Esophagus (tissue), 2 donors: ENCODE results near the gene CAMK2N1. TPM values are rescaled to one million over a fixed set of nuclear protein-coding genes. Genes with fewer than 3 reads are reported as not detected.

ENCODE experiments used
- H3K27ac ChIP-seq, 2 donors: one replicate each; pipeline ENCODE4 v1.5.1; 2013; ENCODE audit warnings: low read depth in 2 of 2, mild to moderate bottlenecking in 2 of 2, inconsistent platforms in 1 of 2, low read length in 1 of 2, moderate library complexity in 1 of 2
- H3K27me3 ChIP-seq, 2 donors: one replicate each; pipeline ENCODE4 v1.6.1; 2013; ENCODE audit warnings: low read length in 2 of 2, control low read depth in 1 of 2, mild to moderate bottlenecking in 1 of 2; ENCODE audit not compliant: insufficient read depth in 2 of 2, control insufficient read depth in 1 of 2
- H3K36me3 ChIP-seq, 2 donors: one replicate each; pipeline ENCODE4 v1.6.1; 2013; ENCODE audit warnings: low read length in 1 of 2; ENCODE audit not compliant: control insufficient read depth in 2 of 2, insufficient read depth in 2 of 2
- H3K4me1 ChIP-seq, 2 donors: one replicate each; pipeline ENCODE4 v1.6.1; 2013; ENCODE audit warnings: low read length in 1 of 2; ENCODE audit not compliant: control insufficient read depth in 2 of 2, insufficient read depth in 2 of 2
- H3K4me3 ChIP-seq, 2 donors: one replicate each; pipeline ENCODE4 v1.5.1; 2013; ENCODE audit warnings: low read length in 2 of 2, mild to moderate bottlenecking in 2 of 2, low read depth in 1 of 2, moderate library complexity in 1 of 2
- H3K9me3 ChIP-seq, 2 donors: one replicate each; pipeline ENCODE4 v1.6.1; 2013; ENCODE audit warnings: mild to moderate bottlenecking in 2 of 2, low read depth in 1 of 2, low read length in 1 of 2, moderate library complexity in 1 of 2; ENCODE audit not compliant: control insufficient read depth in 2 of 2, insufficient read depth in 1 of 2
- WGBS, 2 donors: extraction: QIAGEN DNeasy Blood & Tissue Kit; methylation state at CpG; one replicate each; pipeline ENCODE4 v1.1.7; 2013; 5-methylcytosine and 5-hydroxymethylcytosine counted together
- polyA plus RNA-seq, 2 donors: library from polyadenylated mRNA; stranded (reverse); fragments of 200-250 nt; gene quantifications; one replicate each; pipeline ENCODE4 v1.2.3, GENCODE V29; 2013
- donor health status: healthy with polysubstance abuse.
- donor health status: Bipolar disorder and iron deficiency.

CAMK2N1 gene
- polyA plus RNA-seq, 2 donors, result 11.2 to 44.7 TPM

DNA sequence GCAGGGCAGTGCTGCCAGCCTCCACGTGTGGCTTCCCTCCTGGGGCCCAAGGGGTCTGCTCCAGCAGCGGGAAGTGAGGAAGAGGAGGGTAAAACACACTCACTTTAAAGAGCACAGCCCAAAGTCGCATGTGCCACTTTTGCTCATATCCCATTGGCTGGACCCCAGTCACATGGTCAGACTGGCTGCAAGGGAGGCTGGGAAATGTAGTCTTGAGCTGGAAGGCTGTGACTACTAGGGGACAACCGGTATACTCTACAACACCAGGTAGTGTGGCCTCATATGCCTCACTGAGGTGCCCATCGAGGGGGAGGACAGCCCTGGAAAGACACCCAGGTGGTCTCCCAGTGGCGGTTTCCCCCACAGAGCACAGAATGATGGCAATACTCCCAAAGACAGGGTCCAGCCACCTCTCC is 45.2 kb downstream of the CAMK2N1 start:
- Histone ChIP-seq H3K4me1 (no peaks in the 10 kb centered on the region), H3K27me3 (no peaks in the 10 kb centered on the region), H3K27ac (no peak overlapping the region), H3K36me3 (no peaks in the 10 kb centered on the region), H3K9me3 (peaks cover 0 to 2% of the 10 kb centered on the region in 2 donors), H3K4me3 (no peak overlapping the region)
- 20 to 33% methylated on average over 6 of the region's 6 CpGs for WGBS, 2 donors

GRCh38 chr1:20439282-20439681 is 46.7 kb downstream of the CAMK2N1 start:
- no peaks in the 10 kb centered on the region for H3K36me3 ChIP-seq

GRCh38 chr1:20437640-20438039 is 48.4 kb downstream of the CAMK2N1 start:
- Histone ChIP-seq H3K27ac (no peak overlapping the region), H3K36me3 (no peaks in the 10 kb centered on the region), H3K4me1 (no peaks in the 10 kb centered on the region), H3K27me3 (no peaks in the 10 kb centered on the region), H3K4me3 (no peak overlapping the region), H3K9me3 (peaks cover 0 to 3% of the 10 kb centered on the region in 2 donors)
- WGBS, 2 donors, result 84 to 88% methylated on average over 2 of the region's 2 CpGs

More at GRCh38 chr1:20439282-20439681, 46.7 kb downstream of the CAMK2N1 start:
- H3K4me1 ChIP-seq, result no peaks in the 10 kb centered on the region
- no peak overlapping the region for H3K27ac ChIP-seq
- H3K9me3 ChIP-seq, result peaks cover 0 to 3% of the 10 kb centered on the region in 2 donors
- no peak overlapping the region for H3K4me3 ChIP-seq
- no peaks in the 10 kb centered on the region for H3K27me3 ChIP-seq

GRCh38 chr1:20432891-20433290 is 53.1 kb downstream of the CAMK2N1 start:
- Histone ChIP-seq H3K4me3 (no peak overlapping the region), H3K27ac (no peak overlapping the region), H3K36me3 (no peaks in the 10 kb centered on the region), H3K9me3 (peaks cover 0 to 4% of the 10 kb centered on the region in 2 donors), H3K27me3 (no peaks in the 10 kb centered on the region), H3K4me1 (no peaks in the 10 kb centered on the region)
- 68% methylated on average over 4 of the region's 4 CpGs for WGBS, 2 donors

Other genes with a start within 250 kb of the CAMK2N1 start
- gene VWA5B1, start 195.3 kb downstream of the CAMK2N1 start, polyA plus RNA-seq, result not detected
- 10 to 100 TPM in 1 of 2 donors, 1 to 10 TPM in 1; 6.5 to 16.3 TPM for gene MUL1, start 21.9 kb upstream of the CAMK2N1 start, polyA plus RNA-seq
- gene FAM43B, start 66.4 kb upstream of the CAMK2N1 start, polyA plus RNA-seq, result under 1 TPM; 0.04 to 0.12 TPM
- 100 to 1,000 TPM; 107 to 110 TPM for gene CDA, start 102.9 kb upstream of the CAMK2N1 start, polyA plus RNA-seq
- gene PINK1, start 147.2 kb upstream of the CAMK2N1 start, polyA plus RNA-seq, result 10 to 100 TPM; 52.0 to 61.2 TPM
- gene DDOST, start 175.2 kb upstream of the CAMK2N1 start, polyA plus RNA-seq, result 100 to 1,000 TPM in 1 of 2 donors, 10 to 100 TPM in 1; 73.2 to 126 TPM
- under 1 TPM; 0.45 to 0.48 TPM for gene KIF17, start 231.8 kb upstream of the CAMK2N1 start, polyA plus RNA-seq
- under 1 TPM; 0.12 to 0.27 TPM for gene SH2D5, start 246.5 kb upstream of the CAMK2N1 start, polyA plus RNA-seq